GM19467 (cell line): ENCODE results near the gene BCAS3.
"Not testable (repeated sequence)": the region's sequence is repeated elsewhere in the genome, so short reads cannot be mapped to it uniquely, and the experiment has no call there.

Experiments
- ATAC-seq: cut with Tn5 transposase; IDR thresholded peaks from one replicate; pipeline ENCODE4 v1.9.1; 2021; ENCODE audit warnings: mild to moderate bottlenecking, moderate library complexity; ENCODE audit not compliant: unreplicated experiment

The BCAS3 gene

GRCh38 chr17:60916043-60916442 lies 238.4 kb downstream of the BCAS3 start:
- ATAC-seq = no peak

- ATAC-seq = no peak
These were observed 242.5 kb downstream of the BCAS3 start for GRCh38 chr17:60920107-60920506.

DNA sequence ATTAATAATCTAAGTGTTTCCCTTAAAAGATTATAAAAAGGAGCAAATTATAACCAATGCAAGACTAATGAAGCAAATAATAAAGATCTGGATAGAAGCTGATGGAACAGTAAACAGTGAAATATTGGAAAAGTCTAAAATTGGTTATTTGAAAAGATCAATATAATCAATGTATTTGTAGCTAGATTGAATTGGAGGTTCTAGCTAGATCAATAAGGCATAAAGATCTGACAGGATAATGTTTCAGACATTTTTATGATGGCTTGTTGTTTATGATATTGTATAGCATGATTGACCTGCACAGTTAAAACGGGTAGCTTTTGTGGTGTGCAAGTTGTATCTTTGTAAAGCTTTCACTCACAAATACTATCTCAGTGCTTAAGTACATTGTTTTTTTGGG lies 245.3 kb downstream of the BCAS3 start:
- ATAC-seq = no peak

DNA sequence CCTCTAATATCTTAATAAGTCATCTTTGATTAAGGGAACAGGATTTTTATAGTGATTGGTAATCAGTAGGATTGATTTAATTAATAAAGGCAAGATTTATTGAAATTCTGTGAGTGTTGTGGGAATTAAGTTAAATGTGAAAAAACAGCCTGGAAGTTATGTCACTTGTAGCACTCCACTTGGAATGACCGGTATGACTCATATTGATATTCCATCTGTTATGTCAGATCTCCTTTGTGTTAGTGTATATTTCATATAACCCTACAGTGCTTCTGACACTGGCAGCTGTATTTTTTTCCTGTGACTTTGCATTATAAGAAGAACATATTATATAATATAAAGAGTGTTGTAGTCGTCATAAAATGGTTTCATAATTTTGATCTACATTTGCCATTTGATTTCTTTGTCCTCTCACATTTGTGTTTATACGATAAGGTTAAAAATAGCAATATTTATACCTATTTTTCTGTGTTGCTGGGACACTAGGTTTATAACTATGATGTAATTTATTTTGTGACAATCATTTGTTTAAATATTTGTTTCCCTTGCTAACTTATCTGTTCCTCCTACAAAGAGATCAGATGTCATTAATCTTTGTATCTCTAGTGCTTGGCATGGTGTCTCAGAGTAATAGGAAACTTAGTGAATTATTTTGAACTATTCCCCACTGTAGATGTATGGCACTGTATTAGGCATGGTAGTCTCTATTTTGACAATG lies 249.0 kb downstream of the BCAS3 start:
- no peak for ATAC-seq

DNA sequence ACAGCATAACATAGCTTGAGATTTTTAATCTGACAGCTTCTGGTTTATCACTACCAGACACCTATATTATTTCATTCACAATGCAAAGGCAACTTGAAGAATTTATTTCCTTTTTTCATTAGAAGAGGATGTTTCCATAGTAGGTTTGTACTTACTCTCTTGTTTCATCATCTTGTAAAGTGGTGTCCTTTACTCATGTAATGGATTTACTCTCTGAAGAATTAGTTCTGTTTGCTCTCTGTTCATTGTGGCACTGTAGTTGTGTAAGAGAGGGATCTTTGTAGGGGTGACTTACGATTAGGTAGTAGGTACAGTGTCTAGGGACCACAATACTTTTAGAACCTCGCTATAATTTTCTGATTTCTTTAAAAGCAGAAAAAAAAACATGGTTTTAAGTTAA lies 256.1 kb downstream of the BCAS3 start:
- ATAC-seq = no peak

- no peak for ATAC-seq
These were observed 257.1 kb downstream of the BCAS3 start for GRCh38 chr17:60934723-60935122.

DNA sequence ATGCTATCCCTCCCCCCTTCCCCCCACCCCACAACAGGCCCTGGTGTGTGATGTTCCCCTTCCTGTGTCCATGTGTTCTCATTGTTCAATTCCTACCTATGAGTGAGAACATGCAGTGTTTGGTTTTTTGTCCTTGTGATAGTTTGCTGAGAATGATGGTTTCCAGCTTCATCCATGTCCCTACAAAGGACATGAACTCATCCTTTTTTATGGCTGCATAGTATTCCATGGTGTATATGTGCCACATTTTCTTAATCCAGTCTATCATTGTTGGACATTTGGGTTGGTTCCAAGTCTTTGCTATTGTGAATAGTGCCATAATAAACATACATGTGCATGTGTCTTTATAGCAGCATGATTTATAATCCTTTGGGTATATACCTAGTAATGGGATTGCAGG lies 258.3 kb downstream of the BCAS3 start:
- ATAC-seq = not testable (repeated sequence)

GRCh38 chr17:60939318-60939717 lies 261.7 kb downstream of the BCAS3 start:
- no peak for ATAC-seq

DNA sequence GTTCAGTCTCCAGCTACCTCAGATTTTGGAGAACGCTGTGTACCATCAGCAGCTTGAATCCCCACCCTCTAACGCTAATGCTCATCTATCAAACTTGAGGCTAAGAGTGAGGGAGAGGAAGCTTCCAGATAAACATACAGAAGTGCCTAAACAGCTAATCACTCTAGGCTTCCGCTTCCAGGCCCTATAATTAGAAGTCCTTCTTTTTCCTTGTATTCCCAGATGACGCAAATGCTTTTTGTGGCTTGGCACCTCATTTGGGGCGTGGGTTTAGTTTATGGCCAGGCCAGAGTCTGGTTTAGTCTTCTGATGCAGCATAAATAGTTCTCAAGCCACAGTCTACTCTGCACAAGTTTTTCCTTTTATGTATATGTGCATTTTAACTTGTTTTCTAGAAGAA lies 263.4 kb downstream of the BCAS3 start:
- ATAC-seq = no peak

DNA sequence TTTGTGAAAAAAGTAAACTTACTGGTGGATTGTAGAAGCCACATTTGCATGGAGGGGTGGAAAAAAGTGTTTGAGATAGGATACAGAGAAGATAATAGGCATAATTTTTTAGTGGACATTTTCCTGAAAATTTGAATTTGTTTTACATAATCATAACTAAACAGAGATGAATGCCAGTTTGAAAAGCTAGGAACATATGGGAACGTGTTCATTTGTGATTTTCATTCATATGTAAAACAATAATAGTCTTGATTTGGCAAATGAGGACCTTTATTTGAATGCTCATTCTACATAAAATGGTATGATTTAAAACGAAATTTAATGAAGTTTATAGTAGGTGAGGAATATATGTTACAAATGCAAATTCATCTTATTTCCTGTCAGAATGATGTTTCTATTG lies 263.9 kb downstream of the BCAS3 start:
- no peak for ATAC-seq

GRCh38 chr17:60944751-60945150 lies 267.1 kb downstream of the BCAS3 start:
- ATAC-seq = no peak

DNA sequence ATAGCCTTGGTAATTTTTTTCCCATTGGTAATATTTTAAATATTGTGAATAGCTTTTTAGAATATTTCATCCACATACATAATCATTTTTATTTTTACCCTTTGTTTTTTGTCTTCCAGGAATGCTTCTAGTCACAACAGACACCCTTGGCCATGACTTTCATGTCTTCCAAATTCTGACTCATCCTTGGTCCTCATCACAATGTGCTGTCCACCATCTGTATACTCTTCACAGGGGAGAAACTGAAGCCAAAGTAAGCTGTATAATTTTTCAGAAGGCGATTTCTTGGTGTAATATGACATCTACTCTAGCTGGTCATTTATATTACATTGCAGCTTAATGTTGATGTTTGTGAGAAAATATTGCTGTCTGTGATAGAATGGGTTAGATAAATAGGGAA lies 269.4 kb downstream of the BCAS3 start:
- ATAC-seq = no peak

DNA sequence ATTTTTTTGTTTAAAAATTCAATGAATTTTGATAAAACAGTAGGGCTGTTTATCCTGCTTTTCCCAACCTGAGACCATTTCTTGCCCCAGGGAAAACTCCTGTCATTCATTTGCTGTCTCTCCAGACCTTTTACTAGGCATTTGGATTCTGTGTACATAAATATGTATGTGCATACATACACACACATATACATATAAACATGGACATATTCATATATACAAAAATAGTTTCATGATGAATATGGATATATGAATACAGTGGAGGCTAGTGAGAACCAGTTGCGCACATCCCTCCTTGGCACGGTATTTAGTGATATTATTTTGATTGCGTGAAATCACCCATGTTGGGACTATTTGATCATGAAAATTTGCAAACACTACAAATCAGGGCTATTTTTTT lies 269.9 kb downstream of the BCAS3 start:
- no peak for ATAC-seq

DNA sequence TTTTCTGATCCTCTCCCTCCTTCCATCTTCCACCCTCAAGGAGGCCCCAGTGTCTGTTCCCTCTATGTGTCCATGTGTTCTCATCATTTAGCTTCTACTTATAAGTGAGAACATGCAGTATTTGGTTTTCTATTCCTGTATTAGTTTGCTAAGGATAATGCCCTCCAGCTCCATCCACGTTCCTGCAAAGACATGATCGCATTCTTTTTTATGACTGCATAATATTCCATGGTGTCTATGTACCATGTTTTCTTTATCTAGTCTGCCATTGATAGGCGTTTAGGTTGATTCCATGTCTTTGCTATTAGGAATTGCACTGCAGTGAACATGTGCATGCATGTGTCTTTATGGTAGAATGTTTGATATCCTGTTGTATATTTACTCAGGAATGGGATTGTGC lies 275.1 kb downstream of the BCAS3 start:
- ATAC-seq = no peak

- no peak for ATAC-seq
These were observed 281.4 kb downstream of the BCAS3 start for GRCh38 chr17:60959011-60959410.

DNA sequence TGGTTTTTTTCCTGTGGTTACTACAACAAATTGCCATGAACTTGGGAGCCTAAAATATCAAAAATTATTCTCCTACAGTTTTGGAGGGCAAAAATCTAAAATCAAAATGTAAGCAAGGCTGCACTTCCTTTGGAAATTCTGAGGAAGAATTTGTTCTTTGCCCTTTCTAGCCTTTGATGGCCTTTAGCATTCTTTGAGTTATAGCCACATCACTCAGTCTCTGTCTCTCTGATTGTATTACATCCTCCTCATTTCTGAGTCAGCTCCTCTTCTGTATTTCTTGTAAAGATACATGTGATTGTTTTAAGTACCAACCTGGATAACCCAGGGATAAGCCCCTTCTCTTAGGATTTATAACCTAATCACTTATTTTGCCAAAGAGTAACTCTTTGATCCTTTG lies 282.0 kb downstream of the BCAS3 start:
- no peak for ATAC-seq

DNA sequence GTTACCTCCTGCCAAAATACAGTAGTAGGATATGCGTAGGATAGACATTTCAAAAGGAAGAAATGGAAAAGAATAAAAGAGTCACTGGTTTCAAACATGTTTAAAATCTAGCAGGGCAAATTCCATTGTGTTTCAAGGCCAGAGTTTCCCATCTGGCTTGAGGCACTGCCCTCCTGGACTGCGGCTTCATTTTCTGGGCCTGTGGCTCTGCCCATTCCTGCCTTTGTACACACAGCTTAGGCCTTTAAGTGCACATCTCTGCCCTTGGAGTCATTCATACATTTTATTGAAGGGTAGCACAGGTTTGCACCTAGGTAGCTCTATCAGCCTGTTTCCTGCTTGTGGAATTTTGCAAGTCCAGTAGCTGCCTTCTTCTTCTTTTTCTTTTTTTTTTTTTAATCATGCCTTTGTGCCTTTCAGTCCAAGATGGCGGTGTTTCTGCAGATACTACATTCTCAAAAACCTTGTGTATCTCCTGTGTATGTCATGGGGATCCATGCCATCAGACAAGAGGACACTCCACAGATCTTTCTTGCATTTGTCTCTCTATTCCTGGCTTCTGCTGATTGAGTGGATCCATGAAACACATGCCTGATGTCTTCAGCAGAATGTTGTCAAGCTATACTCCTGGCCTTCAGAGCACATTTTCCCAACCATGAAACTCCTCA lies 282.9 kb downstream of the BCAS3 start:
- ATAC-seq = no peak

DNA sequence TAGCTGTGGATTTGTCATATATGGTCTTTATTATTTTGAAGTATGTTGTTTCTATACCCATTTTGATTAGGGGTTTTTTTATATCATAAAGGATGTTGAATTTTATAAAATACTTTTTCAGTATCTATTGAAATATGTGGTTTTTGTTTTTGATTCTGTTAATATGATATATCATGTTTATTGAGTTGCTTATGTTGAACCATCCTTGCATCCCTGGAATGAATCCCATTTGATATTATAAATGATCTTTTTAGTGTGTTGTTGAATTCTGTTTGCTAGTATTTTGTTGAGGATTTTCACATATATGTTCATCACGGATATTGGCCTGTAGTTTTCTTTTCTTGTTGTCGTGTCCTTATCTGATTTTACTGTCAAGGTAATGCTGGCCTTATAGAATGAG lies 286.5 kb downstream of the BCAS3 start:
- no peak for ATAC-seq

GRCh38 chr17:60968266-60968665 lies 290.6 kb downstream of the BCAS3 start:
- no peak for ATAC-seq

DNA sequence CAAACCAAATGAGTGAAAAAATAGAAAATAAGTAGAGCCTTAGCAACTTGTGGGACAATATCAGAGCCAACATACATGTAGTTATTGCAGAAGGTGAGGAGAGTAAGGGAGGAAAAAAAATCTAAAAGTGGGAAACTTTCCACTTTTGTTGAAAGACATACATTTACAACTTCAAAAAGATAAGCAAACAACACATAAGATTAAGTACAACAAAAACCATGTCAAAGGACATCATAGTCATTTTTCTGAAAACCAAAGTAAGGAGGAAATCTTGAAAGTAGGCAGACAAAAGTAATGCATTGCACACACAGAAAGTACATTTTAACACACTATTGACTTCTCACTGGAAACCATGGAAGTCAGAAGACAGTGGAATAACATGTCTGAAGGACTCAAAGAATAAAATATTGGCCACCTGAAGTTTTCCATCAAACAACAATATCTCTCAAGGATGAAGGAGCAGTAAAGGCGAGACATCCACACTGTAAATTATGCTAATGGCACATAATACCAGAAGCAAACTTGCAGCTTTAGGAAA lies 291.9 kb downstream of the BCAS3 start:
- ATAC-seq = no peak

GRCh38 chr17:60970741-60971140 lies 293.1 kb downstream of the BCAS3 start:
- no peak for ATAC-seq

DNA sequence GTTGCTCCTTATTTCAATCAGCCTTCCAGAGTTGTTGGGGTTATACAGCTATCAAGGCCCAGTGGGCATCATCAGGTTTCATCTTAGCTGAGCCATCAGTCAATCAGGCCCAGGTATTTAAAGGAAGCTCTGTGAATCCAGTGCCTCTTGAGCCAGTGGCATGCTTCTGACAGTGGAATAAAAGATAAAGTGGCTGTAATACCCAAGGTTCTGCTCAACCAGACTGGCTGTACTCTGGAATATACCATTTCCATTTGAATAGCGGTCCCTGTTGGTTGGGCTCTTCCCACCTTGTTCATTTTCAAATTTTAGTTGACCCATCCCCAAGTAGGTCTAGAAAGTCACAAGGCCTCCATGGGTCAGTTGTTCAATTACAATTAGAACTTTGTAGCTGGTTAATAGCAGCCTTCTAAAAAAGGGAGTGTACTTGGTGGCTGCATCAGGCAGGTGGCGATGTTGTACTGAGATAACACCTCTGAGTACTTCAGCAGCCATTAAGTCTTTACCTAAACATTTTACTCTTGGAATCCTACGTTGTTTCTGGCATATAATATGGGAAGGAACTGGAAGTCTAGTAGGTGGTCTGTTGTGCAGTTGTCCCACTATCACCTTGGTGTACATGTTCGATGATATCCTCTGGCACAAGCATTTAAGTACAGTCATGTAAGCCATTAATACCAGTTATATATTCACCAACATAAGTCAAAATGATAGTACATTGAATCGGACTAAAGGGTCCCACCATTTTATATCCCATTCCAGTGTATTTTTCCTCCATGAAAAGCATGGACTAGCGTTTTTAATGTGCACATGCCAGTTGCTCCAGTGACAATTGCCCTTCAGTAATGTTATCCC lies 294.1 kb downstream of the BCAS3 start:
- ATAC-seq = no peak
